D721Med (cell line): ENCODE results near the gene CA10.

Experiments used
- DNase-seq: peaks from one replicate; pipeline ENCODE4 v3.0.0; 2011; ENCODE audit warnings: low spot score; ENCODE audit not compliant: insufficient read length
- FAIRE-seq: peaks from 2 replicates; lab custom pipeline; 2011; peaks lifted over from hg19 to GRCh38; lab: Jason Lieb, UNC
- CTCF ChIP-seq: IDR thresholded peaks from 2 replicates; pipeline ENCODE4 v1.5.1; 2012; ENCODE audit warnings: mild to moderate bottlenecking, control low read depth; ENCODE audit not compliant: insufficient read depth; ENCODE audit errors: missing control alignments

Gene CA10

GRCh38 chr17:51957786-51958185, 200.7 kb downstream of the CA10 start:
- DNase-seq, result no peak
- FAIRE-seq, result no peak
- no peak for TF ChIP-seq CTCF

- TF ChIP-seq CTCF, result no peak
- FAIRE-seq, result no peak
Observed at GRCh38 chr17:51955245-51955644, 203.3 kb downstream of the CA10 start.

GRCh38 chr17:51954232-51954765, 204.2 kb downstream of the CA10 start:
- DNase-seq (peak; percentile 16), FAIRE-seq (peak; percentile 76)
- TF ChIP-seq CTCF, result no peak

More at GRCh38 chr17:51955245-51955644, 203.3 kb downstream of the CA10 start:
- DNase-seq, result no peak

GRCh38 chr17:51951741-51952140, 206.8 kb downstream of the CA10 start:
- FAIRE-seq, result no peak
- DNase-seq, result no peak
- no peak for TF ChIP-seq CTCF

GRCh38 chr17:51948128-51948527, 210.4 kb downstream of the CA10 start:
- FAIRE-seq (no peak), DNase-seq (no peak)
- TF ChIP-seq CTCF, result no peak

- no peak for FAIRE-seq
- TF ChIP-seq CTCF, result no peak
Observed at GRCh38 chr17:51947160-51947735, 211.3 kb downstream of the CA10 start.

GRCh38 chr17:51946311-51946710, 212.2 kb downstream of the CA10 start:
- no peak for DNase-seq
- no peak for FAIRE-seq

More at GRCh38 chr17:51947160-51947735, 211.3 kb downstream of the CA10 start:
- DNase-seq, result no peak

More at GRCh38 chr17:51946311-51946710, 212.2 kb downstream of the CA10 start:
- no peak for TF ChIP-seq CTCF
